ENCODE measurements around the gene USP24.

Gene USP24

GRCh38 chr1:55045430-55045829, 169.7 kb downstream of the USP24 start:
- Mint-ChIP-seq H3K36me3 (ENCODE audit: insufficient read depth) (no peaks in the 10 kb centered on the region), H3K4me3 (no peak overlapping the region), H3K9me3 (no peaks in the 10 kb centered on the region), H3K4me1 (no peaks in the 10 kb centered on the region), H3K27ac (ENCODE audit: low read depth) (no peak overlapping the region), H3K27me3 (peaks cover 21% of the 10 kb centered on the region)
- no peak for ATAC-seq (replicated peaks; ENCODE audit: extremely low read depth, poor library complexity, severe bottlenecking)
- DNase-seq (ENCODE audit: low spot score in 2 of 2), result no peak

GRCh38 chr1:55044617-55045397, 170.4 kb downstream of the USP24 start:
- no peaks in the 10 kb centered on the region for H3K4me1 Mint-ChIP-seq
- no peaks in the 10 kb centered on the region for H3K36me3 Mint-ChIP-seq (ENCODE audit: insufficient read depth)
- H3K27me3 Mint-ChIP-seq, result peaks cover 27% of the 10 kb centered on the region
- H3K27ac Mint-ChIP-seq (ENCODE audit: low read depth), result no peak overlapping the region
- DNase-seq (ENCODE audit: low spot score in 2 of 2), result no peak
- ATAC-seq (replicated peaks; ENCODE audit: extremely low read depth, poor library complexity, severe bottlenecking), result no peak
- no peaks in the 10 kb centered on the region for H3K9me3 Mint-ChIP-seq
- H3K4me3 Mint-ChIP-seq, result no peak overlapping the region

GRCh38 chr1:55043726-55044125, 171.4 kb downstream of the USP24 start:
- DNase-seq (ENCODE audit: low spot score in 2 of 2) (no peak), ATAC-seq (replicated peaks; ENCODE audit: extremely low read depth, poor library complexity, severe bottlenecking) (no peak)
- Mint-ChIP-seq H3K27ac (ENCODE audit: low read depth) (no peak overlapping the region), H3K36me3 (ENCODE audit: insufficient read depth) (no peaks in the 10 kb centered on the region), H3K27me3 (peaks cover 38% of the 10 kb centered on the region), H3K4me3 (no peak overlapping the region), H3K4me1 (no peaks in the 10 kb centered on the region), H3K9me3 (no peaks in the 10 kb centered on the region)

GRCh38 chr1:55043011-55043410, 172.2 kb downstream of the USP24 start:
- no peak for DNase-seq (ENCODE audit: low spot score in 2 of 2)
- Mint-ChIP-seq H3K9me3 (no peaks in the 10 kb centered on the region), H3K27ac (ENCODE audit: low read depth) (no peak overlapping the region), H3K27me3 (peaks cover 45% of the 10 kb centered on the region), H3K4me1 (no peaks in the 10 kb centered on the region), H3K4me3 (no peak overlapping the region), H3K36me3 (ENCODE audit: insufficient read depth) (no peaks in the 10 kb centered on the region)
- ATAC-seq (replicated peaks; ENCODE audit: extremely low read depth, poor library complexity, severe bottlenecking), result no peak

- Mint-ChIP-seq H3K27ac (ENCODE audit: low read depth) (no peak overlapping the region), H3K9me3 (no peaks in the 10 kb centered on the region), H3K27me3 (peaks cover 59% of the 10 kb centered on the region), H3K4me1 (no peaks in the 10 kb centered on the region), H3K36me3 (ENCODE audit: insufficient read depth) (no peaks in the 10 kb centered on the region), H3K4me3 (no peak overlapping the region)
- ATAC-seq (replicated peaks; ENCODE audit: extremely low read depth, poor library complexity, severe bottlenecking), result no peak
- DNase-seq (ENCODE audit: low spot score in 2 of 2), result no peak
Measured at GRCh38 chr1:55041613-55042012, 173.6 kb downstream of the USP24 start.

GRCh38 chr1:55040933-55041494, 174.2 kb downstream of the USP24 start:
- Mint-ChIP-seq H3K27ac (ENCODE audit: low read depth) (no peak overlapping the region), H3K4me3 (no peak overlapping the region), H3K9me3 (no peaks in the 10 kb centered on the region), H3K36me3 (ENCODE audit: insufficient read depth) (no peaks in the 10 kb centered on the region), H3K27me3 (peaks cover 65% of the 10 kb centered on the region), H3K4me1 (no peaks in the 10 kb centered on the region)
- no peak for DNase-seq (ENCODE audit: low spot score in 2 of 2)
- no peak for ATAC-seq (replicated peaks; ENCODE audit: extremely low read depth, poor library complexity, severe bottlenecking)

- Mint-ChIP-seq H3K27ac (ENCODE audit: low read depth) (no peak overlapping the region), H3K27me3 (peaks cover 72% of the 10 kb centered on the region), H3K4me3 (no peak overlapping the region)
Measured at GRCh38 chr1:55040083-55040932, 174.9 kb downstream of the USP24 start.

GRCh38 chr1:55039342-55040082, 175.7 kb downstream of the USP24 start, which contains the start of gene PCSK9:
Gene PCSK9, plus strand, starts transcription at chr1:55039548. Its CDS starts 290 bp downstream, at chr1:55039838.
- Mint-ChIP-seq H3K27me3 (peaks cover 80% of the 10 kb centered on the region), H3K9me3 (no peaks in the 10 kb centered on the region), H3K27ac (ENCODE audit: low read depth) (no peak within 1 kb of the TSS), H3K4me3 (no peak within 1 kb of the TSS), H3K4me1 (no peaks in the 10 kb centered on the region), H3K36me3 (ENCODE audit: insufficient read depth) (no peaks in the 10 kb centered on the region)
- DNase-seq (ENCODE audit: low spot score in 2 of 2) (no peak), ATAC-seq (replicated peaks; ENCODE audit: extremely low read depth, poor library complexity, severe bottlenecking) (no peak)

More at GRCh38 chr1:55040083-55040932, 174.9 kb downstream of the USP24 start:
- Mint-ChIP-seq H3K9me3 (no peaks in the 10 kb centered on the region), H3K4me1 (no peaks in the 10 kb centered on the region), H3K36me3 (ENCODE audit: insufficient read depth) (no peaks in the 10 kb centered on the region)
- DNase-seq (ENCODE audit: low spot score in 2 of 2) (no peak), ATAC-seq (replicated peaks; ENCODE audit: extremely low read depth, poor library complexity, severe bottlenecking) (no peak)

GRCh38 chr1:55038974-55039341, 176.2 kb downstream of the USP24 start:
- Mint-ChIP-seq H3K36me3 (ENCODE audit: insufficient read depth) (no peaks in the 10 kb centered on the region), H3K27me3 (peaks cover 86% of the 10 kb centered on the region), H3K4me3 (no peak overlapping the region), H3K9me3 (no peaks in the 10 kb centered on the region), H3K27ac (ENCODE audit: low read depth) (no peak overlapping the region), H3K4me1 (no peaks in the 10 kb centered on the region)
- DNase-seq (ENCODE audit: low spot score in 2 of 2) (no peak), ATAC-seq (replicated peaks; ENCODE audit: extremely low read depth, poor library complexity, severe bottlenecking) (no peak)

- Mint-ChIP-seq H3K27ac (ENCODE audit: low read depth) (no peak overlapping the region), H3K9me3 (no peaks in the 10 kb centered on the region), H3K36me3 (ENCODE audit: insufficient read depth) (no peaks in the 10 kb centered on the region), H3K27me3 (peaks cover 90% of the 10 kb centered on the region), H3K4me3 (no peak overlapping the region), H3K4me1 (no peaks in the 10 kb centered on the region)
- ATAC-seq (replicated peaks; ENCODE audit: extremely low read depth, poor library complexity, severe bottlenecking) (no peak), DNase-seq (ENCODE audit: low spot score in 2 of 2) (no peak)
Measured at GRCh38 chr1:55038552-55038838, 176.7 kb downstream of the USP24 start.

- no peaks in the 10 kb centered on the region for H3K36me3 Mint-ChIP-seq (ENCODE audit: insufficient read depth)
- peaks cover 96% of the 10 kb centered on the region for H3K27me3 Mint-ChIP-seq
- no peaks in the 10 kb centered on the region for H3K4me1 Mint-ChIP-seq
- ATAC-seq (replicated peaks; ENCODE audit: extremely low read depth, poor library complexity, severe bottlenecking) (no peak), DNase-seq (ENCODE audit: low spot score in 2 of 2) (no peak)
- H3K4me3 Mint-ChIP-seq, result no peak overlapping the region
- no peaks in the 10 kb centered on the region for H3K9me3 Mint-ChIP-seq
- H3K27ac Mint-ChIP-seq (ENCODE audit: low read depth), result no peak overlapping the region
Measured at GRCh38 chr1:55037733-55038551, 177.2 kb downstream of the USP24 start.

- ATAC-seq (replicated peaks; ENCODE audit: extremely low read depth, poor library complexity, severe bottlenecking) (no peak), DNase-seq (ENCODE audit: low spot score in 2 of 2) (no peak)
- no peaks in the 10 kb centered on the region for H3K9me3 Mint-ChIP-seq
- no peak overlapping the region for H3K4me3 Mint-ChIP-seq
- no peaks in the 10 kb centered on the region for H3K4me1 Mint-ChIP-seq
- peaks cover 95% of the 10 kb centered on the region for H3K27me3 Mint-ChIP-seq
- H3K27ac Mint-ChIP-seq (ENCODE audit: low read depth), result no peak overlapping the region
- no peaks in the 10 kb centered on the region for H3K36me3 Mint-ChIP-seq (ENCODE audit: insufficient read depth)
Measured at GRCh38 chr1:55035904-55036303, 179.3 kb downstream of the USP24 start.

Measured in central memory CD8-positive, alpha-beta T cell (primary cell).